Uterus (tissue), 4 donors: ENCODE measurements around the gene MSI2. TPM values are rescaled to one million over a fixed set of nuclear protein-coding genes. Genes with fewer than 3 reads are reported as not detected.

Experiments
- DNase-seq, 2 donors: peaks; one replicate each; pipeline ENCODE4 v3.0.0-alpha.2; 2019 to 2020
- H3K27ac ChIP-seq, 2 donors: fragments of 200-600 bp; sonication (generic); 1 replicate in 1 of 2; 2 replicates in 1 of 2; pipeline ENCODE4 v1.5.1; 2016 to 2018
- H3K27me3 ChIP-seq, 2 donors: fragments of 200-600 bp; sonication (generic); one replicate each; pipeline ENCODE4 v1.5.1; 2018 to 2019; ENCODE audit warnings: control low read depth in 1 of 2
- H3K36me3 ChIP-seq, 2 donors: fragments of 200-600 bp; sonication (generic); one replicate each; pipeline ENCODE4 v1.5.1; 2019; ENCODE audit warnings: control low read depth in 1 of 2
- H3K4me1 ChIP-seq, 2 donors: fragments of 200-600 bp; sonication (generic); one replicate each; pipeline ENCODE4 v1.5.1; 2018 to 2019; ENCODE audit warnings: control low read depth in 1 of 2
- H3K4me3 ChIP-seq, 2 donors: fragments of 200-600 bp; sonication (generic); 1 replicate in 1 of 2; 2 replicates in 1 of 2; pipeline ENCODE4 v1.5.1; 2018 to 2019; ENCODE audit warnings: mild to moderate bottlenecking in 1 of 2
- H3K9me3 ChIP-seq, 2 donors: fragments of 200-600 bp; sonication (generic); one replicate each; pipeline ENCODE4 v1.5.1; 2019; ENCODE audit warnings: control low read depth in 1 of 2
- CTCF ChIP-seq, 4 experiments: fragments of 200-600 bp in 2 of 4; fragments of 450-650 bp in 2 of 4; sonication (generic) in 2 of 4; IDR thresholded peaks; one replicate each; pipeline ENCODE4 v1.5.1; 2016 to 2019; ENCODE audit warnings: antibody characterized with exemption in 4 of 4, mild to moderate bottlenecking in 2 of 4, moderate library complexity in 1 of 4
- POLR2A ChIP-seq, 2 donors: fragments of 450-650 bp; IDR thresholded peaks; one replicate each; pipeline ENCODE4 v1.6.1; 2016; ENCODE audit warnings: antibody characterized with exemption in 2 of 2, mild to moderate bottlenecking in 1 of 2, moderate library complexity in 1 of 2
- intact Hi-C: fragments of 100-400 bp; cut with DNase I; formaldehyde crosslinking; loops from one replicate; pipeline ENCODE4 v1.15.1; 2023; ENCODE audit warnings: low total_unique reads
- total RNA-seq, 4 donors: library from RNA; depleted of rRNA in 3 of 4; stranded (reverse); fragments of >200 nt in 3 of 4; gene quantifications; one replicate each; pipeline versions ENCODE4 v1.1.0 to v1.2.4, GENCODE V29; 2014 to 2023
- donor health status: DM: yes; HTN: yes; CAD: no.

Gene MSI2
- total RNA-seq, 4 donors from 2014 or later, result 13.2 to 60.8 (median 44.5) TPM

DNA sequence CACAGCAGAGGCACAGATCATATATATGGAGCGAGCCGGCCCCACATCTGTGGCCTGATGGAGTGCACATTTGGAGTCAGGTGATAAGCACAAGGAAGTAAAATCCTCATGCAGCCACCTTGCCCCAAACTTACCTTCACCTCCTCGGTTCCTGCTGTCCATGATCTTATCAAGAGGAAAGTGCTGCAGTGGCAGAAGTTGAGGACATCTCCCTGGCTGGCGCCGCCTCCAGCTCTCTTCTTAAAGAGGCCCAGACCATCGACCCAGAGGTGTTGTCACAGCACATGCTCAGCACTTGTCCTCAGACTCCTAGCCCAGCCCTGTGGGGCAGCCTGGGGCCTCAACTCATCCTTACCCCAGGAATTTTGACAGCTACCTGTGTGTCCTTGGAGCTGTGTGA is 276.2 kb downstream of the MSI2 start:
- intact Hi-C loops, result no loop called here
- peaks cover 0 to 10% of the 10 kb centered on the region in 2 donors for H3K4me1 ChIP-seq
- DNase-seq, result no peak
- H3K27me3 ChIP-seq, result no peaks in the 10 kb centered on the region
- H3K27ac ChIP-seq, result no peak overlapping the region
- TF ChIP-seq POLR2A (IDR thresholded peaks at IDR 0.05), result no peak
- no peak for TF ChIP-seq CTCF (IDR thresholded peaks at IDR 0.05)
- H3K4me3 ChIP-seq, result no peak overlapping the region
- no peaks in the 10 kb centered on the region for H3K36me3 ChIP-seq
- H3K9me3 ChIP-seq, result no peaks in the 10 kb centered on the region

DNA sequence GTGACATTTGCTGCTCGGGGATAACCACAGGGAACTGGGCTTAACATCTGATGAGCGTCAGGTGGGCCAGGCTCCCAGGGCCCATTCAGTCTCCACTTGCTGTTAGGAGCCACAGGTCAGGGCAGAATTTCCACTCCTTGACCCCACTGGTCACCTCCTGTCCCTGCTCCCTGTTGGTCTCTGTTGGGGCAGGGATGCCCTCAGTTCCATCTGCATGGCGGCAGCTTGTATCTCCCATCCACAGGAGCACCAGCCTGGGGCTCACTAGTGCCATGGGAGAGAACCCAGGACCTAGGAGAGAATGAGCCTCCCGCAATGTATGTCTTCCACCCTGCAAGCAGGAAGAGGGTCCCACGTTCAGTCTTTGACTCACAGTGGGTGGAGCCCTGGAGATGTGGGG is 276.6 kb downstream of the MSI2 start:
- no peaks in the 10 kb centered on the region for H3K27me3 ChIP-seq
- intact Hi-C loops, result no loop called here
- no peak overlapping the region for H3K27ac ChIP-seq
- H3K36me3 ChIP-seq, result no peaks in the 10 kb centered on the region
- no peaks in the 10 kb centered on the region for H3K9me3 ChIP-seq
- no peak for DNase-seq
- no peak for TF ChIP-seq CTCF (IDR thresholded peaks at IDR 0.05)
- TF ChIP-seq POLR2A (IDR thresholded peaks at IDR 0.05), result no peak
- H3K4me3 ChIP-seq, result no peak overlapping the region
- peaks cover 0 to 10% of the 10 kb centered on the region in 2 donors for H3K4me1 ChIP-seq

GRCh38 chr17:57533684-57534305 is 277.5 kb downstream of the MSI2 start:
- no peak overlapping the region for H3K27ac ChIP-seq
- DNase-seq, result no peak
- H3K4me1 ChIP-seq, result peaks cover 0 to 7% of the 10 kb centered on the region in 2 donors
- intact Hi-C loops, result no loop called here
- no peaks in the 10 kb centered on the region for H3K27me3 ChIP-seq
- no peaks in the 10 kb centered on the region for H3K9me3 ChIP-seq
- no peaks in the 10 kb centered on the region for H3K36me3 ChIP-seq
- TF ChIP-seq CTCF (IDR thresholded peaks at IDR 0.05) (no peak), POLR2A (IDR thresholded peaks at IDR 0.05) (no peak)
- H3K4me3 ChIP-seq, result no peak overlapping the region

- Histone ChIP-seq H3K4me3 (no peak overlapping the region), H3K4me1 (peaks cover 0 to 5% of the 10 kb centered on the region in 2 donors), H3K27me3 (no peaks in the 10 kb centered on the region), H3K9me3 (no peaks in the 10 kb centered on the region), H3K27ac (no peak overlapping the region), H3K36me3 (no peaks in the 10 kb centered on the region)
- no peak for DNase-seq
- intact Hi-C loops, result no loop called here
- TF ChIP-seq POLR2A (IDR thresholded peaks at IDR 0.05) (no peak), CTCF (IDR thresholded peaks at IDR 0.05) (no peak)
Observed at GRCh38 chr17:57534863-57535248, 278.5 kb downstream of the MSI2 start.

- no peak overlapping the region for H3K27ac ChIP-seq
- intact Hi-C loops, result no loop called here
- H3K9me3 ChIP-seq, result no peaks in the 10 kb centered on the region
- DNase-seq, result no peak
- H3K4me3 ChIP-seq, result no peak overlapping the region
- peaks cover 0 to 5% of the 10 kb centered on the region in 2 donors for H3K4me1 ChIP-seq
- no peaks in the 10 kb centered on the region for H3K27me3 ChIP-seq
- no peaks in the 10 kb centered on the region for H3K36me3 ChIP-seq
- TF ChIP-seq POLR2A (IDR thresholded peaks at IDR 0.05) (no peak), CTCF (IDR thresholded peaks at IDR 0.05) (no peak)
Observed at GRCh38 chr17:57535249-57535966, 279.1 kb downstream of the MSI2 start.
